Stimulated activated CD8-positive, alpha-beta memory T cell treated with anti-CD3 and anti-CD28 coated beads, Interleukin-12 subunit alpha, Interleukin-12 subunit beta, amount 100 ng/mL, for 1 hour (primary cell): ENCODE data around the gene HAGHL.
"Not testable (repeated sequence)": the region's sequence is repeated elsewhere in the genome, so short reads cannot be mapped to it uniquely, and the experiment has no call there.

Experiments
- DNase-seq: peaks from one replicate; pipeline ENCODE4 v3.0.0-alpha.2; 2020; ENCODE audit warnings: low read depth

HAGHL gene

DNA sequence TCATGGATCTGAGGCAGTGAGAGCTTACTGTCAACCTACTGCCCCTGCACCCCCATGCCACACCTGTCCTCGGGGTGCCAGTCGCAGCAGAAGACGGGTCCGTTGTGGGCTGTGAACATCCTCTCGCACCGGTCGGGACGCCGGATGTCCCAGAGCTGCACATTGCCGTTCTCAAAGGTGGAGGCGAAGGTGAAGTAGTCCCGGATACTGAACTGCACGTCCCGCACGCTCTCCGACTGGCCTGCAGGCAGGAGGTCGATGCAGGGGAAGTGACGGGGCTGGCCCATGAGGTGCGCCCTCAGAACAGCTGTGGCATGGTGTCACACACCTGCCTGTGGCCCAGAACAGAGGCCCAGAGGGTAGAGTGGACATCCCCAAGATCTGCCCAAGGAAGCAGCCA, 39.4 kb upstream of the HAGHL start:
- no peak for DNase-seq

DNA sequence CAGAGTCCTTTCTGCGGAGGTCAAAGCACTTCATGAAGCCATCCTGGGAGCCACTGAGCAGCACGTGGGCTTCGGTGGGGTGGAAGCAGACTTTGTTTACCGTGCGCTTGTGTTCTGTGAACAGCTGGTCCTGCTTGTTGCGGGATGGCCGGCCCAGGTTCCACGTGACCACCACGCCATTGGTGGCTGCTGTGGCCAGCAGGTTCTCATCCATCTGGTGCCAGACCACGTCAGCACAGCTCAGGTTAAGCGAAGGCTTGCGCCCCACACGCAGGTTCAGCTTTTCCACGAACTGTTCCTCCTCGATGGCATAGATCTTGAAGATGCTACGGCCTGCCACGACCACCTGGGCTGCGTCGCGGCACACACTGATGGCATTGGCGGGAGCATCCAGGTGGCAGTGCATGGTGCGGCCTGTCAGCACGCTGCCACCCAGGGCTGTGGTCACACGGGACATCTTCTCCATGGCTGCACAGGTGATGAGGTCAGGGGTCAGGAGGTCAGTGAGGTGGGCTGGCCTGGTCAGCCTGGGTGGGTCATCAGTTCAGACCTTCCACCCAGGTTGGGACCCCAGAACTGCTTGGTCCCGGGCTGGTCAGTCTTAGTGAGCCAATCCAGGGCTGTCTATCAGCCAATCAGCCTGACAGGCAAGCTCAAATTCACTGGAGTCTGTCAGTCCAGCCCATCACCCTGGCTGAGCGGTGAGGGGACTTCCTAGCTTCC, 37.6 kb upstream of the HAGHL start:
- DNase-seq = no peak

DNA sequence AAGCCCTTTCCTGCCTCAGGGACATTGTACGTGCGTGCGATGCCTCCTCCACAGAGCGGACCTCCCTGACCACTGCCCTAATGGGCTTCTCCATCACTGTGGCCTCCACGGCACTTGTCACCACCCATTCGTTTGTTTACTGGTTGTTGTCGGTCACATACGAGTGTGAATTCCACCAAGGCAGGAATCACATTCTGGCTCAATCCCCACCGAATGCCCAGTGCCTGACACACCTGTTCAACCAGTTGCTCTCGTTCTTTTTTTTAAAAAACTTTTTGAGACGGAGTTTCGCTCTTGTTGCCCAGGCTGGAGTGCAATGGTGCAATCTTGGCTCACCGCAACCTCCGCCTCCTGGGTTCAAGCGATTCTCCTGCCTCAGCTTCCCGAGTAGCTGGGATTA, 35.7 kb upstream of the HAGHL start:
- not testable (repeated sequence) for DNase-seq

DNA sequence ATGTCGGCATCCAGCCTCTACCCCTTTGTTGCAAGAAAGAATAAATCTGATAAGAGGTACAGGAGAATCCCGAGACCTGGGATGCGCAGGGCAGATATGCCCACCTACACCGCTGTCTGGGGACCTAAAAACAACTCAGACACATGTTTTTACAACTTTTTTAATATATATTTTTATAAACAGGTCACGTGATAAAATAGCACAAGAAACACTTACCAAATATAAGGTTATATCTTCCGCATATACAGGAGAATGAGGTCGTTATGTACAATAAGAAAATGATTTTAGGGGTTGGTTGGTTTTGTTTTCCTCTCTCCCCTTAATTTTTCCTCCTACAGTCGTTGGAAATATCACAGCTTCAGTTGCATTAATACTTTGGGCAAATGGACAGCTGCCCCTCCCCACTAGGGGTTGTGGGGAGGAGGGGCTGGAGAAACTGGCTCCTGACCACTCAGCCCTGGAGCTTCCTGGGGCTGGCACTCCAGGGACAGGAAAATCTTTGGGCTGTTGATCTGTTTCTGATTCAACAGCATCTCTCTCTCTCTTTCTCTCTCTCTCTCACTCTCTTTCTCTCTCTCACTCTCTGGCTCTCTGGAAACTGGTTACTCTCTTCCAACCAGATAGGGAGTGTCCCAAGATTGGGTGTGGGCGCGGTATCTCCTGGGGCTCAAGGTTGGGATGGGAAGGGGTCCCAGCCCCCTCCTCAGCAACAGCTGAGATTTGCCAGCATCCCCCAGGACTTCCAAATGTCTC, 34.4 kb upstream of the HAGHL start:
- no peak for DNase-seq

DNA sequence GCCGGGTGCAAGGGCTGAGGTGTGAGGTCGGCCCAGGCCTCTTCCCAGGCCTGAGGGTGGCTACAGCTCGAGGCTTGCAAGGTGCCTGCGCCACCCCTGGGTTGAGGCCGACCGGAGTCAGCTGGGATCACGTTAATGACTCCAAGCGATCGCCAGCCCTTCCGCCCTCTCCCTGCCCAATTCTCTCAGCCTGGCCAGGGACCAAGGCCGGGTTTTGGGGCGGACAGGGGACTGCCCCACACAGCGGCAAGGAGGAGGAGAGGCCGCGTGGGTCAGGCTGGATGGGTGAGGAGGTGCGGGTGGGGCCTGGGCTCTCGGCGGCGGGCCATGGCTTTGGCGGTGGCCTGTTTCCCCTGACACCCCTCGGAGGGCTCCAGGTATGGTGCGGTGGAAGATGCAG, 33.5 kb upstream of the HAGHL start:
- no peak for DNase-seq

DNA sequence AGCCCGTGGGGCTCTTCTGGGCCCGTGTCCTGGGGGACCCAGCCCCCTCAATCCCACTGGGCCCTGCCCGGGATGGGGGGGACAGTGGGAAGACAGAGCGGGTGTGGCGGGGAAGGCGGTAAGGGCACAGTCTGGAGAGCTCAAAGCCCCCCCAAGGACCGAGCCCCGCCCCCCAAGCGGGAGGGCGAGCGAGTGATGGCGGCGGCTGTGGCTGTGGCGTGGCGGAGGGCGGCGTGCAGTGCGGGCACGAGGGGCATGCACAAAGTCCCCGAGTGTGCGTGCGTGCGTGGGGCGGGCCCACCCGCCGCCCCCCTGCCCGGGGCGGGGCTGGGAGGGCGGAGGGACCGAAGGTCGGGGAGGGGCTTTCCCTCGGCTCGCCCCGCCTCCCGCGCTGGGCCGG, 33.1 kb upstream of the HAGHL start:
- no peak for DNase-seq

DNA sequence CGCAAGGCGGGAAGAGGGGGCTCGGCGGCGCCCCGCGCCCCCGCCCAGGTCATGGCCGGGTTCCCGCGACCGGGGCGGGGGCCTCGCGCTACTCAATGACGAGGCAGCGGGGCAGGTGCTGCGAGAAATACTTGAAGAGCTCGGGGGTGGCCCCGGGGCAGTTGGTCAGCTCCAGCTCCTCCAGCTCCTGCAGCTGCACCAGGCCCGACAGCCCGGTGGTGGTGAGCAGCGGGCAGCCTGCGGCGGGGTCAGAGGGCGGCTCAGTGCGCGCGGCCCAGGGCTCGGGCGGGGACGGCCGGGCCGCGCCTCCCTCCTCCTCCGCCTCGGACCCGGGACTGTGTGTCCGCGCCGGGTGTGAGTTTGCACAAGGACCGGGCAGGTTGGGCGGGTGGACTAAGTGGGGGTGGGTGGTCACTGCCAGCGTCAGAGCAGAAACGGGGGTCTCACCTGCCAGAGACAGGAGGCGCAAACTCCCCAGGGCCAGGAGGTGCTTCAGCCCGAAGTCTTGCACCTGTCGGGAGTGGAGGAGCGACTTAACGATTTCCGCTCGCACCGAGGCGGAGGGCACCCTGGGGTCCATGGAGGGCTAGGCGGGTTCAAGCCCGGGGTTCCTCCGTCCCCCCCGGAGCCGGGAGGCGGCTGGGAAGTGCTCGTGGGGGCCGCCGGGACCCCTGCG, 32.6 kb upstream of the HAGHL start:
- no peak for DNase-seq

DNA sequence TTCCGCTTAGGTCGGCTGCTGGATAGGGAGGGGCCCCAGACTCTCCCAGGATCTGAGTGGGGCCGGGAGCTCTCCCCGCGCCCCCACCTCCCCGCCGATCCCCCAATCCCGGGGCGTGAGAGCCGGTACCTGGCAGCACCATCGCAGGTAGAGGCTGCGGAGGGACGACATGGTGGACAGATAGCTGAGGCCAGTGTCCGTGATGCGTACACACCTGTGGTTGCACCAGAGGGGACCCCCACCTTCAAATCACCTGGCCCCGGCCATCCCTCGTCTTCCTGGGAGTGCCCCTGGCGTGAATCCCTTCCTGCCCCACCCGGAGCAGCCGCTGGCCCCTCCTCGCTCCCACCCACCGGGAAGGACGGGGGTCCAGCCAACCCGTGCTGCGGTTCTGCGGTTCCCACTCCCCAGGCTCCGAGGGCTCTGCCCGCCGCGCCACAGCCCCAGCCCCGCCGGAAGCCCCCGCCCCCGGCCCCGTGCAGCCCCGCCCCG, 32.0 kb upstream of the HAGHL start:
- DNase-seq = no peak

DNA sequence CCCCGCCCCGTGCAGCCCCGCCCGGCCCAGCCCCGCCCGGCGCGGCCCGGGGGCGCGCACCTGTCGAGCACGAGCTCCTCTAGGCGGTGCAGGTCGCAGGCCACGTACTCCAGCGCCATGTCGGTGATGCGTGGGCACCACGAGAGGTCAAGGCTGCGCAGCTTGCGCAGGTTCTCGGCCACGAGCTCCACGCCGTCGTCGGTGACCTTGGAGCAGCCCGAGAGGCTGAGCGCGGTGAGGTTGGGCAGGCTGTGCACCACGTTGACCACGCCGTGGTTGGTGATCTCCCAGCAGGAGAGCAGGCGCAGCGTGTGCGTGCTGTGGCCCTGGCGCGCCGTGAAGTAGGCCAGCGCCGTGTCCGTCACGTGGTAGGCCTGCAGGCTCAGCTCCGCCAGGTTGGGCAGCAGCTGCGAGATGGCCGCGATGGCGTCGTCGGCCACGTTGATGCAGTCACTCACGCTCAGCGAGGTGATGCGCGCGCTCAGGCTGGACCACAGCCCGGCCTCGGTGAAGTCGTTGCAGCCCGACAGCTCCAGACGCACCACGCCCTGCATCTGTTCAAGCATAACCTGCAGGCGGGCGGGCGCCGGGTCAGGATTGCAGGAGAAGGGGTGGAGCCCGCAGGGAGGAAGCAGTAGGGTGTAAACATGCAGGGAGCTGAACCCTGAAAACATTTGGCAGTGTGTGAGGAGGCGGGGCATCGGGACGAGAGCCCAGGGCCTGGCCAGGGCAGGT, 31.4 kb upstream of the HAGHL start:
- peak; percentile 38 for DNase-seq

DNA sequence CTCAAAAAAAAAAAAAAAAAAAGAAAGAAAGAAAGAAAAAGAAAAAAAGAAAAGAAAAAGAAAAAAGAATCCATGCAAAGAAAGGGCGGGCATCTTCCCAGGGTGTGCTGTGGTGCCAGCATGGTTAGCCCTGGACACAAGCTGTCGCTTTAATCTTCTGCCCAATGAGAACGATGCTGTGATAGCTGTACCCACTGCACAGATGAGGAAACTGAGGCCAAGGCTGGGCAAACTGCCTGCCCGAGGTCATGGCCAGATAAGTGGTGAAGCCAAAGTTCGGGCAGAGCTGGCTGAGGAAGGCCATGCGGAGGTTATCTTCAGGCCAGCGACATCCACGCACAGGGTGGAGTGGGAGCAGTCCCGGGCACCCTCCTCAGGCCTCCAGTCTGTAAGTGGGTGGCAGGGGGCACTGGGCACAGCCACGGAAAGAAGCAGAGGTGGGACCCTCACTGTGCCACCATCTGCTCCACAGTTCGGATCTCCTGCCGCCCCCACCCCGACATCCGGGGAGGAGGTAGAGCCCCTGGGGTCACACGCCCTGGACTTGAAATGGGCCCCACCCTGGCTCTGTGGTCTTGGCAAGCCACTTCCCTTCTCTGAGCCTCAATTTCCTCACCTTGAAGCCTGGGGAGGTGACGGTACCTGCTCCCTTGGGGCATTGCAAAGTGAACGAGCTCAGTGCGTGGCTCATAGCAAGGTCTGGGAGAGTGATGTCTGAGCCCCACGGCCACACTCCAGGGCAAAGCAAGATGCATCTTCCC, 27.8 kb upstream of the HAGHL start:
- no peak for DNase-seq

DNA sequence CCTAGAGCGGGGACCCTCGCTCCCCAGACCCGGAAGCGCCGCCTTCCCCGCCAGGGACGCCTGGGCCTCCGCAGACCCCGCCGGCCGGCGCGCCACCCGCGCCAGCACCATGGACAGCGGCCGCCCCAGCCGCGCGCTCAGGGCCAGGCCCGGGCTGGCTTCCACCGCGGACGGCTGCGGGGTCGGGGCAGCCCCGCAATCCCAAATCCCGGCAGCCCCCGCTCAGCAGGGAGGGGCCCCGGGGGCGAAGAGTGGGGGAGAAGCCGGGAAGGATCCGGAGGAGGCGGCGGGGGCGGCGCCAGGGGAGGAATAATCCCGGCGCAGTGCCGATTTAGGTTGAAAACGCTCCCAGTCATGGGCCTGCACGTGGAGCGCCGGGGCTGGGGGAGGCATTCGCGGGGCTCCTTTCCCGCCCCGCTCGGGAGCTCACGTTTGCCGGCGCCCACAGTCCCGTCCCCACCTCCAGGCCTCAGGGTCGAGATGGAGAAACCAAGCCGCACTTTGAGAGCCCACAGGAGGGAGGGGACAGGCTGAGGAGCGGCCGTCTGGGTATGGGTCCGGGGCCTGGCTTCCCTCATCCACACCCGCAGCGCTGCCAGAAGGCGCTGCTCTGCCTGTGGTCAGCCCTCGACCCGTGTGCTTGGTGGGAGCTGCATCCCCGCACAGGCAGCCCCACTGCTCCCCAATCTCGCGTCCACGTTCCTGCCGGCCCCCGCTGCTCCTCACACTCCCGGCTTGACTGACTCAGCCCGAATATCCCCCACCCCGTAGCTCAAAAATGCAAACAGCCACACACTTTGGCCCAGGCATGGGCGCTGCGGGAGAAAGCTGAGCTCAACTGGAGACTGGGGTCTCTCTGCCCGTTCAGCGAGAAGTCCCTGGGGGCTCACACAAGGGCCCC, 26.0 kb upstream of the HAGHL start:
- no peak for DNase-seq

DNA sequence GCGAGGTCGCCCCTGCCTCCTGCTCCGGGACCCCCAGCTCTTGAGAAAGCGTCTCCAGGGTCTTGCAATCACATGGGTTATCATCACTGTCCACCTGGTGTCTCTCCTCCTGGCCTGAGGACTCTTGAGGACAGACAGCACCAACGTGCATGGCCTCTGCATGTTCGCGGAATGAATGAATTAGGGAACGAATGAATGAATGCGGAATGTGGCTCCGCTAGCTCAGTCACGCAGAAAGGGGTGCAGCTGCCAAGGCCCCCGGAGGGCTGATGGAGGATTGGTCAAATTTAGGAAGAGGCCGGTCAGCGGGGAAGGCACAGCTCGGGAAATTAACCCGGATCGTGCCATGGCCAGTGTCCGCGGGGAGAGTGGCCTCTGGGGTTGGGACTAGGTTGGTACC, 24.6 kb upstream of the HAGHL start:
- no peak for DNase-seq

DNA sequence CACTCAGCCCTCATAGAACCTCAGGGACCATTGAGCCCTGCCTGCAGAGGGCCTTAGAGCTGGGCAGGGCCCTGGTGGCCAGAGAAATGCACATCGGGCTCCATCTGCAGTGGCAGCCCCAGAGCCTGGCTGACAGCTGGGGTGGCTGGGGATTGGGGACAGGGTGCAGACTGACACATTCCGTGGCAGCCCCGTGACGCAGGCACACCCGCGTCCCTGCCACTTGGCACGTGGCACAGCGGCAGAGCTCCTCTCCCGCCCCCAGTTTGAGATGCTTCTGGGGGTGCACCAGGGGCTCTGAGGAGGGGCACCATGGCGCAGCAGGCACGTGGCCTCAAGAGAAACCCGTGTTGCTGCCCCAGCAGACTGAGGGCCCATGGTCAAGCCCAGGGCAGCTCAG, 23.5 kb upstream of the HAGHL start:
- DNase-seq = no peak

DNA sequence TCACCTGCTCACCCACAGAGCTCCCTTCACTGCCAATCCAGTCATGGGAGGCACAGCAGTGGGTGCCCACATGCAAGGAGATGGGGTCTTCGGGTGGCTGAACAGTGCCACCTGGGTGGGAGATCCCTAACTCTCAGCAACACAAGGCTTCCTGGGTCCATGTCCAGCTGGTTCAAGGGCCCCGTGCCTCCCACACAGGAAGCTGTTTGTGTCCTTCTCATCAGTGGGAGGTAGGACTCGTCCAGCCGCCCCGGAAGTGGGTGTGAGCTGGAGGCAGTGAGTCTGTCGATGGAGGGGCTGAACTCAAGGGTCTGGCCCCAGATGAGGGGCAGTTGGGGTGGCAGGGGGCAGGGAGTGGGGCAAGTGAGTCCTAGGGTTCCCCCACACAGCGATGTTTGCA, 22.9 kb upstream of the HAGHL start:
- DNase-seq = no peak

DNA sequence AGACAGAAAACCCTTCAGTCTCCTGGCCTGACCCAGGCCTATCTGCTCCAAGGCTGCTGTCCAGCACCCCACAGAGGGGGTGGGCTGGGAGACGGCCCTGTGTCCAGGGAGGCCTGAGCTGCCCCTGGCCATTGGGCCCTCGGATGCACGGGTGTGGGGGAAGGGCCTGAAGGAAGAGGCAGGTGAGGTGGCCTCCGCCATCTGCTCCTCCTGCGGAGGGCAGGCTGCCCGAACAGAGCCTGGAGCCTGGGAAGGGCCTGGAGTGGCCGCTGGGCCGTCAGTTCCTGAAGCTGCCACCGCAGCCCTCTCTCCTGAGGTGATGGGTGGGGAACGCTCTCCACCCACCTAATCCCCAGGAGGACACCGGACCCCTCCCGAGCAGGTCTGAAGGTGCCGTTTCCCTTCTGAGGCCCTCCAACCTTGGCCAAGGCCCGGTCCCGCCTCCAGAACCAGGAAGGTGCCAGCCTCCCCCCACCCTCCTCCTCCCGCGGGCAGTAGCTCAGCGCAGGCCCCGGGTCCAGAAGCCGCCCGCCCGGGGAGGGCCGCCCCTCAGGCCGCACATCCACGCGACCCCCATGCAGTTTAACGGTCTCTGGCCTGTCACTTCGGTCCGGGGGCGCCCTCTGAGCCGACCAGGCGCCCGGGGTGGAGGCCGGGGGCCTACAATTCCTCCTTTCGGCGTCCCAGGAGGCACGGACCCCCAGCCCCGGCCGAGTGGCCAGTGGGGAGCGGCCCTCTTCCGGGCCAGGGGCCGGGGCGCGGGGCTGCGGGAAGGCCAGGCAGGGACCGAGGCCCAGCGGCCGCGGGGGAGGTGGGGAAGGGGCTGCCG, 22.1 kb upstream of the HAGHL start:
- no peak for DNase-seq

DNA sequence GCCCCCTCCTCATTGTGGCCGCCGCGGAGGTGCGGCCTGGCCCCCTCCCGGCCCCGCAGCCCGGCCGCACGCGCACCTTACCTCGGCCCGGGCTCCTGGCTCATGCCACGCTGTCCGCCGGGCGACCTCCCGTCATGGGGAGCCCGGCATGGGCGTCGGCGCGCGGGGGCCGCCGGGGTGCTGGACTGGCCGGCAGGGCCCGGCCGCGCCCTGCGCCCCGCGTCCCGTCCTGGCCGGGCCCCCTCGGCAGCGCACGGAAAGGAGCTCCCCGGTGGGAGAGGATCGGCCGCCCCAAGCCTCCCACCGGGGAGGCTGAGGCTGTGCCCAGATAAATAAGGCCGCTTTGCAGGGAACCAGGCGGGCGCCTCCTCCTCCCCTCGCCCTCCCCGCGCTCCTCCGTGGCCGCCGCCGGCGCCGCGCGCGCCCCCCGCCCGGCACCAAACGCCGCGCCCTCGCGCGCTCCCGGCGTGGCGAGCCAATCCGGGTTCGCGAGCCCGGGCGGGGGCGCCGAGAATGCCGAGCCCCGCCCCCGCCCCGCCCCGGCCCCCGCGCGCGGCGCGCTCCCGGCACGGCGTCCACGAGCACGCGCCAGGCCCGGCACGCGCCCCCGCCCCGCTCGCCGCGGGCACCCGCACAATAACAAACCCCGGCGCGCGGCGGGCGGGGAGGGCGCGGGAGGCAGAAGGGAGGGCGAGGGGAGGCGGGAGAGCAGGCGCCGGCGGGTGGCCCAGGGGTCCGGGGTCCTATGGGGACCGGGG, 21.3 kb upstream of the HAGHL start, which contains the start of gene FBXL16:
Gene FBXL16 (minus strand): TSS at position 371 of the 758 bp plus-strand sequence. CDS start 8,396 bp downstream, outside the sequence.
- DNase-seq = no peak

DNA sequence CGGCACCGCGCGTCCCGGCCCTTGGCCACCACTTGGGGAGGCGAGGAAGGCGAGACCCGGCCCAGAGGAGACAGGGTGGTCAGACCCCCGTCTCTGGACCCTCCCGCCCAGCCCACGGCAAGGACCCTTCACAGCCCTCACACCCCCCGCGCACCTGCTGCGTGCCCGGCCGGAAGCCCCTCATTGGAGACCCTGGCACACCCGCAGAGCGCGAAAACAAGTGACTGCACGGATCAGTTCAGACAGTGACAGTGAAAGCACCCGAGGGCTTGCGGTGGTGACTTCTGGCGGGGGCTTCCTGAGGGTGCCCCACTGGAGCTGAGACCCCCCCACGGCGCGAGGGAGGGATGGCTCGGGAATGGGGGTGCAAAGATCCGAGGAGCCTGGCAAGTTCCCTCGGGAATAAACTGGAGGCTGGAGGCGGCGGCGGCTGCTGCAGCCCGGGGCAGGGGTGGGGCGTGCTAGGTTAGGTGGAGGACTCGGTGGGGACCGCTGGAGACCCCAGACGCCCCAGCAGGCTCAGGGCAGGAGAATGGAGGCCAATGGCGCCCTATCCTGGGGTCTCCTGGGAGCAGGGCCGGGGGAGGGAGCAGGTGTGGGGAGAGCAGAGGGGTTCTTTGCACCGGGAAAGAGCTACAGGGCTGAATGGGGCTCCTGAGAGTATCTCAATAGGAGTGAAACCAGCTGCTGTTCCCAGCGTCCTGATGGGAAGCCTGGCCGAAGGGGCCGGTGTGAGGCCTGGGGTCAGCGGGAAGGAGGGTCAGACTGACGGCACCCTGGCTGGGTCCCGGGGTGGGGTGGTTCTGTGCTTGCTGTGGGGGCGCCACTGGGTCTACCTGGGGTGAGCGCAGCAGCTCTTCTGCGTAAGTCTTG, 20.5 kb upstream of the HAGHL start:
- DNase-seq = no peak

DNA sequence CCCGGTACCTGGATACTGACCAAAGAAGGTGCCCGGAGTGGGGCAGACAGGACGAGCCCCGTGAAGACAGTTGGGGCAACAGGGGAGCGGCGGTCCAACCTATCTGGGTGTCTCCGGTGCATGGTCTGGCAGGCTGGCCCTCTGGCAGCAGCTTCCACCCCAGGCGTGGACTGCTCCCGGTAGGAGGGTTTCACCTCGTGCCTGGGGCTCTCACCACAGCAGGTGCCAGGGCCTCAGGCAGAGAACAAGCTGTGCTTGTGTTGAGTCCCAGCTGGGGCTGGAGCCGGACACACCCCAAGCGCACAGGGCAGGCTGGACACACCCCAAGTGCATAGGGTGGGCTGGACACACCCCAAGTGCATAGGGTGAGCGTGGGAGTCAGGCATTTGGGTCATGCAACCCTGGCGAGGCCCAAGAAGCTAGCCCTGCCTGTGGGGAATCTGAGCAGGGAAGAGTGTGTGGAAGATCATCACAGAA, 19.8 kb upstream of the HAGHL start:
- DNase-seq = no peak
